HFFc6 (cell line): ENCODE results near the gene PHOSPHO1. TPM values are rescaled to one million over a fixed set of nuclear protein-coding genes. Genes with fewer than 3 reads are reported as not detected.

Experiments used
- DNase-seq: peaks from one replicate; pipeline ENCODE4 v3.0.0-alpha.2; 2018
- H3K27ac Mint-ChIP-seq: 2 replicates; pipeline ENCODE4 v1.8.0; 2020; ENCODE audit warnings: mild to moderate bottlenecking, mixed read lengths
- H3K27me3 Mint-ChIP-seq: 2 replicates; pipeline ENCODE4 v1.8.0; 2021; ENCODE audit warnings: mild to moderate bottlenecking, moderate library complexity, mixed read lengths; ENCODE audit not compliant: insufficient read depth
- H3K36me3 Mint-ChIP-seq: 2 replicates; pipeline ENCODE4 v1.8.0; 2021; ENCODE audit warnings: low read depth, mixed read lengths
- H3K4me1 Mint-ChIP-seq: 2 replicates; pipeline ENCODE4 v1.8.0; 2020; ENCODE audit warnings: low read depth, mixed read lengths
- H3K4me3 Mint-ChIP-seq: 2 replicates; pipeline ENCODE4 v1.8.0; 2020; ENCODE audit warnings: mild to moderate bottlenecking, moderate library complexity, mixed read lengths
- H3K9me3 Mint-ChIP-seq: 2 replicates; pipeline ENCODE4 v1.8.0; 2020; ENCODE audit warnings: mild to moderate bottlenecking, mixed read lengths
- CTCF ChIP-seq: fragments of 200-600 bp; sonication (generic); IDR thresholded peaks from 2 replicates; pipeline ENCODE4 v1.5.0; 2021; ENCODE audit warnings: antibody characterized with exemption, mild to moderate bottlenecking
- total RNA-seq, 6 experiments: library from RNA; stranded (reverse); fragmentation: NEBNext Ultra II Directional; extraction: Animal tissue kit (Norgen Biotek cat#: 25700); gene quantifications; 2 replicates in 1 of 6; 3 replicates in 5 of 6; pipeline ENCODE4 v1.2.3, GENCODE V29; 2021

The PHOSPHO1 gene
- total RNA-seq, 6 experiments from 2014 or later, result 0.13 to 0.17 (median 0.17) TPM; not detected in 3

- DNase-seq, result no peak
- no peak overlapping the region for H3K4me3 Mint-ChIP-seq
These were observed 21.5 kb downstream of the PHOSPHO1 start for GRCh38 chr17:49209061-49209571.

GRCh38 chr17:49204516-49204915, 26.1 kb downstream of the PHOSPHO1 start:
- peaks cover 16% of the 10 kb centered on the region for H3K27me3 Mint-ChIP-seq
- no peak for DNase-seq
- no peak overlapping the region for H3K27ac Mint-ChIP-seq
- no peaks in the 10 kb centered on the region for H3K36me3 Mint-ChIP-seq
- no peak for TF ChIP-seq CTCF
- no peaks in the 10 kb centered on the region for H3K9me3 Mint-ChIP-seq
- no peak overlapping the region for H3K4me3 Mint-ChIP-seq
- H3K4me1 Mint-ChIP-seq, result peaks cover 33% of the 10 kb centered on the region

More at GRCh38 chr17:49209061-49209571, 21.5 kb downstream of the PHOSPHO1 start:
- Mint-ChIP-seq H3K27ac (no peak overlapping the region), H3K4me1 (peaks cover 22% of the 10 kb centered on the region), H3K36me3 (no peaks in the 10 kb centered on the region), H3K9me3 (no peaks in the 10 kb centered on the region), H3K27me3 (peaks cover 37% of the 10 kb centered on the region)
- TF ChIP-seq CTCF, result no peak

- no peak overlapping the region for H3K27ac Mint-ChIP-seq
- H3K4me1 Mint-ChIP-seq, result peaks cover 26% of the 10 kb centered on the region
- TF ChIP-seq CTCF, result no peak
- H3K36me3 Mint-ChIP-seq, result no peaks in the 10 kb centered on the region
- no peak overlapping the region for H3K4me3 Mint-ChIP-seq
- DNase-seq, result no peak
- H3K9me3 Mint-ChIP-seq, result no peaks in the 10 kb centered on the region
- H3K27me3 Mint-ChIP-seq, result peaks cover 11% of the 10 kb centered on the region
These were observed 26.8 kb downstream of the PHOSPHO1 start for GRCh38 chr17:49203796-49204195.

GRCh38 chr17:49201481-49201927, 29.1 kb downstream of the PHOSPHO1 start:
- Mint-ChIP-seq H3K36me3 (no peaks in the 10 kb centered on the region), H3K27me3 (no peaks in the 10 kb centered on the region; the same call in none of the 2 replicates), H3K4me1 (peaks cover 33% of the 10 kb centered on the region), H3K9me3 (no peaks in the 10 kb centered on the region), H3K27ac (peak overlapping the region; percentile 41), H3K4me3 (no peak overlapping the region)
- peak; percentile 66 for DNase-seq
- TF ChIP-seq CTCF, result no peak

GRCh38 chr17:49200423-49201083, 30.0 kb downstream of the PHOSPHO1 start:
- TF ChIP-seq CTCF, result no peak
- H3K27me3 Mint-ChIP-seq, result no peaks in the 10 kb centered on the region; the same call in none of the 2 replicates

More at GRCh38 chr17:49200423-49201083, 30.0 kb downstream of the PHOSPHO1 start:
- Mint-ChIP-seq H3K9me3 (no peaks in the 10 kb centered on the region), H3K36me3 (no peaks in the 10 kb centered on the region), H3K27ac (no peak overlapping the region), H3K4me3 (no peak overlapping the region), H3K4me1 (peaks cover 33% of the 10 kb centered on the region)
- DNase-seq, result no peak
